HEK293 (cell line): ENCODE data around the gene CYB5RL.

ENCODE experiments used
- CTCF ChIA-PET: fragments of 350-600 bp; formaldehyde crosslinking; extraction: SDS; loops from one replicate; lab custom pipeline; 2021; ENCODE audit warnings: antibody characterized with exemption; lab: Yijun Ruan, JAX
- POLR2A ChIA-PET: fragments of 300-600 bp; formaldehyde crosslinking; extraction: SDS; loops from one replicate; lab custom pipeline; 2020; ENCODE audit warnings: antibody characterized with exemption, inconsistent platforms; lab: Yijun Ruan, JAX
- H3K27ac ChIP-seq: fragments of 200-500 bp; sonication (Bioruptor generic); 2 replicates; pipeline ENCODE4 v1.5.1; 2014; ENCODE audit warnings: low read depth, low read length, control low read depth, inconsistent platforms; ENCODE audit errors: extremely low read depth
- H3K36me3 ChIP-seq, 2 experiments: fragments of 200-500 bp in 1 of 2; sonication (Bioruptor generic) in 1 of 2; 1 replicate in 1 of 2; 2 replicates in 1 of 2; pipeline ENCODE4 v1.5.1; 2014 to 2017; ENCODE audit warnings: inconsistent platforms in 2 of 2, low read length in 2 of 2; ENCODE audit not compliant: control insufficient read depth in 2 of 2, insufficient read depth in 1 of 2
- H3K4me1 ChIP-seq: fragments of 200-500 bp; sonication (Bioruptor generic); 2 replicates; pipeline ENCODE4 v1.5.1; 2014; ENCODE audit warnings: mild to moderate bottlenecking, low read length, inconsistent platforms; ENCODE audit not compliant: control insufficient read depth, insufficient read depth
- H3K4me3 ChIP-seq: 2 replicates; pipeline ENCODE4 v1.5.1; 2011; ENCODE audit warnings: low read depth, mild to moderate bottlenecking, control low read depth, low read length, moderate library complexity
- H3K9me3 ChIP-seq: fragments of 200-500 bp; sonication (Bioruptor generic); 2 replicates; pipeline ENCODE4 v1.5.1; 2014; ENCODE audit warnings: low read depth, low read length, inconsistent platforms; ENCODE audit not compliant: control insufficient read depth, insufficient read depth
- ELK4 ChIP-seq: IDR thresholded peaks from 2 replicates; pipeline ENCODE4 v1.6.1; 2011; ENCODE audit warnings: mild to moderate bottlenecking, low read depth, low read length, borderline replicate concordance
- GLI4 ChIP-seq: fragments of 450-650 bp; formaldehyde crosslinking; IDR thresholded peaks from 2 replicates; pipeline ENCODE4 v1.5.1; 2016; ENCODE audit warnings: missing biosample characterization, missing genetic modification characterization
- MZF1 ChIP-seq: fragments of 450-650 bp; formaldehyde crosslinking; IDR thresholded peaks from 2 replicates; pipeline ENCODE4 v1.5.1; 2017; ENCODE audit warnings: missing biosample characterization, missing genetic modification characterization, borderline replicate concordance
- OVOL3 ChIP-seq: fragments of 450-650 bp; formaldehyde crosslinking; IDR thresholded peaks from 2 replicates; pipeline ENCODE4 v1.5.1; 2016; ENCODE audit warnings: missing biosample characterization, missing genetic modification characterization
- SP2 ChIP-seq: fragments of 450-650 bp; formaldehyde crosslinking; IDR thresholded peaks from 2 replicates; pipeline ENCODE4 v1.5.1; 2016; ENCODE audit warnings: missing biosample characterization, missing genetic modification characterization
- WT1 ChIP-seq: fragments of 450-650 bp; formaldehyde crosslinking; IDR thresholded peaks from 2 replicates; pipeline ENCODE4 v1.5.1; 2016; ENCODE audit warnings: missing biosample characterization, missing genetic modification characterization
- YY2 ChIP-seq: fragments of 450-650 bp; formaldehyde crosslinking; IDR thresholded peaks from 2 replicates; pipeline ENCODE4 v1.5.1; 2016; ENCODE audit warnings: missing biosample characterization, missing genetic modification characterization
- ZBTB20 ChIP-seq: fragments of 450-650 bp; formaldehyde crosslinking; IDR thresholded peaks from 2 replicates; pipeline ENCODE4 v1.5.1; 2016; ENCODE audit warnings: missing biosample characterization, missing genetic modification characterization
- ZFP37 ChIP-seq: fragments of 450-650 bp; formaldehyde crosslinking; IDR thresholded peaks from 2 replicates; pipeline ENCODE4 v1.5.1; 2016; ENCODE audit warnings: missing biosample characterization, missing genetic modification characterization
- ZFP69B ChIP-seq: fragments of 450-650 bp; formaldehyde crosslinking; IDR thresholded peaks from 2 replicates; pipeline ENCODE4 v1.5.1; 2016; ENCODE audit warnings: missing biosample characterization, missing genetic modification characterization
- ZNF10 ChIP-seq: fragments of 450-650 bp; formaldehyde crosslinking; IDR thresholded peaks from 2 replicates; pipeline ENCODE4 v1.5.1; 2017; ENCODE audit warnings: missing biosample characterization, missing genetic modification characterization
- ZNF121 ChIP-seq: fragments of 450-650 bp; formaldehyde crosslinking; IDR thresholded peaks from 2 replicates; pipeline ENCODE4 v1.5.1; 2016; ENCODE audit warnings: missing biosample characterization, missing genetic modification characterization
- ZNF132 ChIP-seq: fragments of 450-650 bp; formaldehyde crosslinking; IDR thresholded peaks from 2 replicates; pipeline ENCODE4 v1.5.1; 2017; ENCODE audit warnings: missing biosample characterization, missing genetic modification characterization, borderline replicate concordance
- ZNF140 ChIP-seq: fragments of 450-650 bp; formaldehyde crosslinking; IDR thresholded peaks from 2 replicates; pipeline ENCODE4 v1.5.1; 2016; ENCODE audit warnings: missing biosample characterization, missing genetic modification characterization
- ZNF211 ChIP-seq: fragments of 450-650 bp; formaldehyde crosslinking; IDR thresholded peaks from 2 replicates; pipeline ENCODE4 v1.5.1; 2016; ENCODE audit warnings: low read depth, missing biosample characterization, missing genetic modification characterization
- ZNF362 ChIP-seq: fragments of 450-650 bp; formaldehyde crosslinking; IDR thresholded peaks from 2 replicates; pipeline ENCODE4 v1.5.1; 2016; ENCODE audit warnings: missing biosample characterization, missing genetic modification characterization
- ZNF394 ChIP-seq: fragments of 450-650 bp; formaldehyde crosslinking; IDR thresholded peaks from 2 replicates; pipeline ENCODE4 v1.5.1; 2016; ENCODE audit warnings: missing biosample characterization, missing genetic modification characterization, mild to moderate bottlenecking, moderate library complexity, borderline replicate concordance
- ZNF404 ChIP-seq: fragments of 450-650 bp; formaldehyde crosslinking; IDR thresholded peaks from 2 replicates; pipeline ENCODE4 v1.5.1; 2017; ENCODE audit warnings: missing biosample characterization, missing genetic modification characterization
- ZNF626 ChIP-seq: fragments of 450-650 bp; sonication (Bioruptor Pico); formaldehyde crosslinking; IDR thresholded peaks from 2 replicates; pipeline ENCODE4 v1.5.1; 2018; ENCODE audit warnings: missing biosample characterization, missing genetic modification characterization, inconsistent platforms
- ZNF664 ChIP-seq: fragments of 450-650 bp; formaldehyde crosslinking; IDR thresholded peaks from 2 replicates; pipeline ENCODE4 v1.5.1; 2016; ENCODE audit warnings: missing biosample characterization, missing genetic modification characterization
- ZNF692 ChIP-seq: fragments of 450-650 bp; formaldehyde crosslinking; IDR thresholded peaks from 2 replicates; pipeline ENCODE4 v1.5.1; 2016; ENCODE audit warnings: missing biosample characterization, missing genetic modification characterization
- ZNF747 ChIP-seq: fragments of 450-650 bp; formaldehyde crosslinking; IDR thresholded peaks from 2 replicates; pipeline ENCODE4 v1.5.1; 2016; ENCODE audit warnings: missing biosample characterization, missing genetic modification characterization
- ZNF791 ChIP-seq: fragments of 450-650 bp; formaldehyde crosslinking; IDR thresholded peaks from 2 replicates; pipeline ENCODE4 v1.5.1; 2016; ENCODE audit warnings: missing biosample characterization, missing genetic modification characterization
- ZNF792 ChIP-seq: fragments of 450-650 bp; formaldehyde crosslinking; IDR thresholded peaks from 2 replicates; pipeline ENCODE4 v1.5.1; 2016; ENCODE audit warnings: missing biosample characterization, missing genetic modification characterization
- ZNF830 ChIP-seq: fragments of 450-650 bp; IDR thresholded peaks from 2 replicates; pipeline ENCODE4 v1.5.0; 2018; ENCODE audit warnings: missing biosample characterization, missing genetic modification characterization, low read depth, mild to moderate bottlenecking, moderate library complexity

Gene CYB5RL

GRCh38 chr1:54193453-54193852 is 6.4 kb downstream of the CYB5RL start:
- TF ChIP-seq YY2 (no peak), ZNF121 (tag by site-specific recombination) (peak; percentile 63), GLI4 (tag by site-specific recombination) (no peak)
- no peak overlapping the region for H3K4me3 ChIP-seq
- CTCF ChIA-PET, result no interaction called here
- H3K27ac ChIP-seq, result no peak overlapping the region
- H3K36me3 ChIP-seq, result peaks cover 6 to 72% of the 10 kb centered on the region in 2 experiments
- no peaks in the 10 kb centered on the region for H3K4me1 ChIP-seq
- POLR2A ChIA-PET, result no interaction called here
- H3K9me3 ChIP-seq, result no peaks in the 10 kb centered on the region

GRCh38 chr1:54191525-54191924 is 8.3 kb downstream of the CYB5RL start:
- ChIA-PET POLR2A (no interaction called here), CTCF (interaction anchor here (2.3 kb wide), 1 partner anchor 10 kb away, joined by 17 read pairs; no protein-coding TSS in a partner anchor)
- Histone ChIP-seq H3K27ac (no peak overlapping the region), H3K9me3 (no peaks in the 10 kb centered on the region), H3K36me3 (peaks cover 6 to 87% of the 10 kb centered on the region in 2 experiments), H3K4me3 (no peak overlapping the region), H3K4me1 (no peaks in the 10 kb centered on the region)
- no peak for TF ChIP-seq ELK4
- peak; percentile 95 for TF ChIP-seq GLI4 (tag by site-specific recombination)
- no peak for TF ChIP-seq ZNF10 (tag by site-specific recombination)
- TF ChIP-seq, all 188 proteins: peak for 1

GRCh38 chr1:54190526-54190925 is 9.3 kb downstream of the CYB5RL start:
- H3K9me3 ChIP-seq, result no peaks in the 10 kb centered on the region
- POLR2A ChIA-PET, result no interaction called here
- CTCF ChIA-PET, result interaction anchor here (2.3 kb wide), 1 partner anchor 9 kb away, joined by 17 read pairs; no protein-coding TSS in a partner anchor

GRCh38 chr1:54188291-54188690 is 11.5 kb downstream of the CYB5RL start:
- ChIA-PET POLR2A (no interaction called here), CTCF (no interaction called here)
- H3K36me3 ChIP-seq, result peaks cover under 1 to 81% of the 10 kb centered on the region in 2 experiments; a peak in 2 of 3 replicates
- no peaks in the 10 kb centered on the region for H3K4me1 ChIP-seq
- no peaks in the 10 kb centered on the region for H3K9me3 ChIP-seq
- H3K27ac ChIP-seq, result no peak overlapping the region
- TF ChIP-seq ZNF664 (tag by site-specific recombination) (peak; percentile 44; the same call in 1 of the 2 replicates), ZNF362 (tag by site-specific recombination) (no peak)
- no peak overlapping the region for H3K4me3 ChIP-seq

More at GRCh38 chr1:54190526-54190925, 9.3 kb downstream of the CYB5RL start:
- Histone ChIP-seq H3K4me3 (no peak overlapping the region), H3K27ac (no peak overlapping the region), H3K4me1 (no peaks in the 10 kb centered on the region), H3K36me3 (peaks cover 6 to 91% of the 10 kb centered on the region in 2 experiments)
- TF ChIP-seq ZNF692 (no peak), WT1 (tag by site-specific recombination) (no peak), ZNF394 (tag by site-specific recombination) (no peak), ZNF791 (tag by site-specific recombination) (no peak), OVOL3 (tag by site-specific recombination) (no peak), ZNF132 (tag by site-specific recombination) (no peak), ZNF626 (no peak), ZNF211 (no peak), ZNF830 (tag by site-specific recombination) (no peak), SP2 (tag by site-specific recombination) (no peak), ZNF747 (tag by site-specific recombination) (no peak), ZFP69B (tag by site-specific recombination) (no peak), MZF1 (tag by site-specific recombination) (no peak), ZFP37 (no peak), ZNF140 (no peak), ZNF792 (no peak), ZBTB20 (tag by site-specific recombination) (no peak), ZNF404 (tag by site-specific recombination) (no peak)
